MM.1S (cell line): ENCODE data around the gene CEP192.

Experiments
- EZH2phosphoT487 ChIP-seq: fragments of 300-600 bp; sonication (generic); IDR thresholded peaks from 2 replicates; pipeline ENCODE4 v1.6.1; 2018; ENCODE audit warnings: antibody characterized with exemption, low read length
- TF ChIP-seq, protein P1 (sequence below): fragments of 300-600 bp; sonication (generic); IDR thresholded peaks from 2 replicates; pipeline ENCODE4 v1.5.1; 2016; ENCODE audit warnings: antibody characterized with exemption, low read length, mixed read lengths

DNA sequence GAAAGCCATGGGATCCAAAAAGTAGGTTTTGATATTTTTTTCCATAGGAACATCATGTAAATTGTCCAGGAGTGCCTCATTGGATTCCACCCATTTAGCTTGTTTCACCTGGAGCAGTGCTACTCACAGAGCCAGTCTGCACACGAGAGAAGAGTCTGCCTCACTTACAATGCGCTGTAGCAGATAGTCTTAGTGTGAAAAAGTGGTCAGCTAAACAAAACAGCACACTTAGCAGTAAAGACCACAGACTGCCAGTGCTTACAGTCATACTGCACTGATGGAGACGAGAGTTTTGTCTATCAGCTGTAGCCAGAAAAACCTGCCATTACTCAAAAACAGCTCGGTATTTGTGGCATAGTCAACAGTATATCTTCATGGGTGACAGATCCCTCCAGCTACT lies 113.9 kb downstream of the CEP192 start:
- TF ChIP-seq, protein P1, sequence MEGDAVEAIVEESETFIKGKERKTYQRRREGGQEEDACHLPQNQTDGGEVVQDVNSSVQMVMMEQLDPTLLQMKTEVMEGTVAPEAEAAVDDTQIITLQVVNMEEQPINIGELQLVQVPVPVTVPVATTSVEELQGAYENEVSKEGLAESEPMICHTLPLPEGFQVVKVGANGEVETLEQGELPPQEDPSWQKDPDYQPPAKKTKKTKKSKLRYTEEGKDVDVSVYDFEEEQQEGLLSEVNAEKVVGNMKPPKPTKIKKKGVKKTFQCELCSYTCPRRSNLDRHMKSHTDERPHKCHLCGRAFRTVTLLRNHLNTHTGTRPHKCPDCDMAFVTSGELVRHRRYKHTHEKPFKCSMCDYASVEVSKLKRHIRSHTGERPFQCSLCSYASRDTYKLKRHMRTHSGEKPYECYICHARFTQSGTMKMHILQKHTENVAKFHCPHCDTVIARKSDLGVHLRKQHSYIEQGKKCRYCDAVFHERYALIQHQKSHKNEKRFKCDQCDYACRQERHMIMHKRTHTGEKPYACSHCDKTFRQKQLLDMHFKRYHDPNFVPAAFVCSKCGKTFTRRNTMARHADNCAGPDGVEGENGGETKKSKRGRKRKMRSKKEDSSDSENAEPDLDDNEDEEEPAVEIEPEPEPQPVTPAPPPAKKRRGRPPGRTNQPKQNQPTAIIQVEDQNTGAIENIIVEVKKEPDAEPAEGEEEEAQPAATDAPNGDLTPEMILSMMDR: no peak
- TF ChIP-seq EZH2phosphoT487: no peak
